ENCODE results near the gene ISLR.

Gene ISLR

DNA sequence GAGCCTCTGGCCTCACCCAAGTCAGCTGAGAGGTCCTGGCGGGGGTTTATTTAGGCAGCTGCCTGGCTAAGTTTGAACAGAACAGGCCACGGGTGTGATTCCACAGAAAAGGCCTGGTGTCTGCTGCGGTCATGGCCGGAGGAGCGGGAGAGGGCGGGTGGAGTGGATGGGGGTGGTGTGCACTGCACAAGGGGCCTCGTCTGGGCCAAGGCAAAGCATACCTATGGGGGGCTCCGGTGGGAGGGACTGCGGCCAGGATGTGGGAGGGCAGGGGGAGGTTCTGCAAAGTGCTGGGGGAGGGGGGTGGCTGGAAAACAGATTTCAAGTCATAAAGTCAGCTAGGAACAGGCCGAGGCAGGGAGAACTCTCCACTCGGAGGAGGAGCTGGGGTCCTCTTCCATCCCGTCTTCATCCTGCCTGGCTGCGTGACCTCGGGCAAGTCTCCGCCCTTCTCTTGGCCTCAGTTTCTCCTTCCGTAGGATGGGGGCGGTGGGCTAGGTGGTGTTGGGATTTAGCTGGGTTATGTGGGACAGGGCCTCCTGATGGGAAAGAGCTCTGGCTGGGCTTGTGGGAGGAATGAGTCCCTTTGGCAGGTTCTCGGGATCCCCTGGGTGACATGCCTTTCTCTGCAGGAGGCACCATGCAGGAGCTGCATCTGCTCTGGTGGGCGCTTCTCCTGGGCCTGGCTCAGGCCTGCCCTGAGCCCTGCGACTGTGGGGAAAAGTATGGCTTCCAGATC is 878 bp downstream of the ISLR start:
- no peak for DNase-seq

- no peak for DNase-seq
These were observed 1.4 kb downstream of the ISLR start for GRCh38 chr15:74174958-74175253.

- DNase-seq = no peak
These were observed 2.0 kb downstream of the ISLR start for GRCh38 chr15:74175271-74176191.

DNA sequence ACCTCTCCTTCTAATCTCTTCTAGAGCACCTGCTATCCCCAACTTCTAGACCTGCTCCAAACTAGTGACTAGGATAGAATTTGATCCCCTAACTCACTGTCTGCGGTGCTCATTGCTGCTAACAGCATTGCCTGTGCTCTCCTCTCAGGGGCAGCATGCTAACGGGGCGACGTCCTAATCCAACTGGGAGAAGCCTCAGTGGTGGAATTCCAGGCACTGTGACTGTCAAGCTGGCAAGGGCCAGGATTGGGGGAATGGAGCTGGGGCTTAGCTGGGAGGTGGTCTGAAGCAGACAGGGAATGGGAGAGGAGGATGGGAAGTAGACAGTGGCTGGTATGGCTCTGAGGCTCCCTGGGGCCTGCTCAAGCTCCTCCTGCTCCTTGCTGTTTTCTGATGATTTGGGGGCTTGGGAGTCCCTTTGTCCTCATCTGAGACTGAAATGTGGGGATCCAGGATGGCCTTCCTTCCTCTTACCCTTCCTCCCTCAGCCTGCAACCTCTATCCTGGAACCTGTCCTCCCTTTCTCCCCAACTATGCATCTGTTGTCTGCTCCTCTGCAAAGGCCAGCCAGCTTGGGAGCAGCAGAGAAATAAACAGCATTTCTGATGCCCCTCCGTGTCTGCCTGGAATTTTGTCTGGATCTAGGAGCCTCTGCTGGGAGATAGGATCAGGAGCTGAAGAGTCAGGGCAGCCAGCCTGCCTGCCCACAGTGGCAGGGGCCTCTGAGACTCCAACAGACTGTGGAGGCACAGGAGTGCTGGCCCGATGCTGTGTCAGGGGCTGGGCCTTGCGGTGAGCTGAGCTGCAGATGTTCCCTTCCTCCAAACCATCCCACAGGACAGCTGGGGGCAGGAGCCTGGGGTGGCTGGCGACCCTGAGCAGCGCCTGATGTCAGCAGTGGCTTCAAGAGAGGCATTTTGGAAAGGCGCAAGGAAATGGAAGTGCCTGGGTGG is 3.0 kb downstream of the ISLR start:
- DNase-seq = no peak

GRCh38 chr15:74178326-74179100 is 5.0 kb downstream of the ISLR start:
- no peak for DNase-seq

DNA sequence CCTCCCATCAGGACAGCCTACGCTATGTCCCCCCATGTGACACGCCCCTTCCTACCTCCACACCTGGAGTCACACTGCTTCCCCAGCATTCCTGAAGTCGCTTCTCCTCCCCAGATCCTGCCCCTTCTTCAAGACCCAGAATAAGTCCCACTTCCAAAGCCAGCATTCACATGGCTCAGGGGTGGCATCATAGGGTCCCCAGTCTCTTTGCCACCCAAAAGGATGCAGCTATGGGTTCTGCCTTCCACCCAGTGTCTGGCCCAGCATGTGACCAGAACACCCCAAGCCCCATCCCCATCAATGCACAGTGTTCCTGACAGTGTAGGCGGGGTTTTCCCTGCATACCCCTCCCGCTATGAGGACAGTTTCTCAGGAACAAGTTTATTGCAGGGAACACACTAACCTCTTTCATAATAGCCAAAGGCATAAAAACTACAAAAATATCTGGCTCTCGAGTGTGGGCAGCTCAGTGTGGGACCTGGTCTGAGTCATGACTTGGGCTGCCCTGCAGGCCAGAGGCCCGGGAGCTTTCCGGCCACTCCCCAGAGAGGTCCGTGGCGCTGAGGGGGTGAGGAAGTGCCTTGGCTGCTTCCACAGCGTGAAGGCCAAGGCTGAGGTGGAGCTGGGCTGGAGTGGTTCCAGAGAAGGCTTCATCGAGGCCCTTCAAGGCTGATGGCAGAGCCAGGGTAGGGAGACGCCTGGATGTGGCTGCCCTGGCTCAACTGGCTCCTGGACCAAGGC is 5.8 kb downstream of the ISLR start:
- DNase-seq = no peak

DNA sequence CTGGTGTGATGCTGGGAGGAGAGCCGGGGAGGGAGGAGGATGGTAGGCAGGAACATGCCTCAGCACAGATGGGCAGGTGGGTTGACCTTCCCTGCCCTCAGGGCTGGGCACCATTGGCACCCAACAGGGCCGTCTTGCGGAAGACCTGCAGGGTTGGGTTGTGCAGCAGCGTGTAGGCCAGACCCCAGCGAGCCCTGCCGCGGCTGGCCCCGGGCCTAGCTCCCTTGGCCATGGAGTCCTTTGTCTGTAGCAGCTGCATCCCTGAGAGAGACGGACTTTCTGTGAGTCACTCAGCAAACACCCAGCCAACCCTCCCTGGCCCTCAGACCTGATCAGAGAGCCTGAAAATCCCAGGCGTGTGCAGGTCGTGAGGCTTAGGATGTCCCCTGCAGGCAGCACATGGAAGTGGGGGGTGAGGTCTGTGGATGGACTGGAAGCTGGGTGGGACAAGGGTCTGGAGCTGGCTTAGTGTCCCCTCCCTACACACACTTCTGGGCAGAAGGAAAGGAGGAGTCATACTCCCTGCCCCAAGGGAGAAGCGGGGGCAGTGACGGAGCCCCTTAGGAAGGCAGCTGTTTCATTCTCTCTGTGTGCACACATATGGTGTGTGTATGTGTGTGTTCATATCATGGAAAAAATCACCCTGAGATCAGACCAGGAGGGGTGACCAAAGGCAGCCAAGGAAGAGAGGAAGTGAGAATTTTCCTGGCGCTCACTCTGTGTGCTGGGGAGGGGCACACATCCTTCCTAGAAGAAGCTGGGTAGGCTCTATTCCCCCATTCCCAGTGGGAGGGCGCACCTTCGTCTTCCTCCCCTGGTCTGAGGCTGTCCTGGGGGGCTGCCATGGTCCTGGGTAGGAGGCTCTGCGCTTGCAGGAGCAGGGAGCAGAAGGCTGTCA is 6.7 kb downstream of the ISLR start:
- no peak for DNase-seq

- no peak for DNase-seq
These were observed 7.5 kb downstream of the ISLR start for GRCh38 chr15:74180881-74181602.

DNA sequence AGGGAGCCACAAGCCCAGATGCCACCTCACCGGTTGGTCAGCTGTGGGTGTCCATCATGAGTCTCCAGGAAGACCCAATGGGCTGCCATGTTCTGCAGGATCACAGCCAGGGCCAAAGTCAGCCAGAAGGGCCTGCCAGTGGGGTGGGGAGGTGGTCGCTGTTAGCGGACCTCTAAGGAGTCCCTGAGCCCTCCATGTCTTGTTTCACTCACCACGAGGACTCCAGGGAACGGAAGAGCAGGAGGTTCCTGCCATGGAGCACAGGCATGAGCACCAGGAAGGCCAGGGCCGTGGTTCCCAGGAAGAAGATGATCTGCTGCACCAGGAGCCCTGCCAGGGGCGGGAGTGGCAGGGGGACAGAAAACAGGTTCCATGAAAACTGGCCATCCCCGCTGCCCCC is 8.6 kb downstream of the ISLR start:
- DNase-seq = no peak

GRCh38 chr15:74184582-74185091 is 11.1 kb downstream of the ISLR start:
- DNase-seq = no peak

- no peak for DNase-seq
These were observed 12.3 kb downstream of the ISLR start for GRCh38 chr15:74185710-74186348.

GRCh38 chr15:74188216-74188615 is 14.7 kb downstream of the ISLR start:
- no peak for DNase-seq

DNA sequence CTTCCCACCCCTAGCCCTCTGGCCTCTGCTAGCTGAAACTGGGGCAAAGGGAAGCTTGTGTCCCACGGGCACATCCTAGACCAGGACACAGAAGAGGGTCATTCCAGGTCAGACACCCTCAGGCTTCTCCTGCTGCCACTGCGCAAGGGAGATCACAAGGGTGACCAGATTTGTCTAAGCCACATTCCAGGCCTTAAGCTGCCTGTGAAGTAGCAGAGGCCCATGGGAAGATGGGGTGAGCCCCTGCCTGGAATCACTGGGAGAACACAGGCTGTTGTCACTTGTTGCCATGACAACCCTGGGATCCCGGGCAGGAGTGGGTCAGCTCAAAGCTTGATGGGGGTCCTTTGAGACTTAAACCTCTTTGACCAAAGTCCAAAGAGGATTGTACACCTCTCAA is 18.3 kb downstream of the ISLR start:
- DNase-seq = no peak

GRCh38 chr15:74192751-74193150 is 19.2 kb downstream of the ISLR start:
- DNase-seq = no peak

DNA sequence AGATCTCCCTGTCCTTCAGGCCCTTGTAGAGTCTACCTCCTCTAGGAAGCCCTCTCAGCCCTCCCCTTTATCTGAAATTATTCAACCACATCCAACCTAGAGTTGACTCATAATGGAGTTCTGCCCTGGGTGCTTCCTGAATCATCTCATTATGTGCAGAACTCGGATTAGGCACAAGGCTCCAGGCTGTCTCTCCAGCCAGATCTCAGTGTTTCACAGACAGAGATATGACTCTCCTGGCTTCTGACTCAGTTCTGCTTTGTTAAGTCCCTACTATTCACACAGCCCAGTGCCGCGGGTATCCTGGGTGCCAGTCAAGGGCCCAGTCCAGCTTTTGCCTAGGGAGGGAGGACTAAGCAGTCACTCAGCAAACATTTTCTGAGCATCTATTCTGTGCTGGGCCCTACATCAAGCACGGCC is 19.8 kb downstream of the ISLR start:
- no peak for DNase-seq

DNA sequence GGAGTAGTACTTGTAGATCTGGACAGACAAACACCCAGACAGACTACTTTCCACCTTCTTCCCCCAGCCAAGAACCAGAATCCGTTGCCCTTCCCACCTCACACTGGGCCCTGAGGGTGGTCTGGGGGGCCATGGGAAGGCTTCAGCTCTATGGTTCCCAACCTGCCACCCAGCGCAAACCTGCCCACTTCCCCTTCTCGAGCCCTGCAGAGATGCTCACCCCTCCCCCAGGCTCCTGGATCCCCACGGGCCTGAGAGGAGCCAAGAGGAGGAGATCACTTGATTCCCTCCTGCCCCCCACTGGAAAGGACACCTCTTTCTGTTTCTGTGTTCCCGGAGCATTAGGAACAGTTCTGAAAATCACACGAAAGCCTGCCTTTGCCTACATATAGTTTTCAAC is 20.4 kb downstream of the ISLR start:
- no peak for DNase-seq

GRCh38 chr15:74194572-74195559 is 21.4 kb downstream of the ISLR start:
- DNase-seq = no peak

DNA sequence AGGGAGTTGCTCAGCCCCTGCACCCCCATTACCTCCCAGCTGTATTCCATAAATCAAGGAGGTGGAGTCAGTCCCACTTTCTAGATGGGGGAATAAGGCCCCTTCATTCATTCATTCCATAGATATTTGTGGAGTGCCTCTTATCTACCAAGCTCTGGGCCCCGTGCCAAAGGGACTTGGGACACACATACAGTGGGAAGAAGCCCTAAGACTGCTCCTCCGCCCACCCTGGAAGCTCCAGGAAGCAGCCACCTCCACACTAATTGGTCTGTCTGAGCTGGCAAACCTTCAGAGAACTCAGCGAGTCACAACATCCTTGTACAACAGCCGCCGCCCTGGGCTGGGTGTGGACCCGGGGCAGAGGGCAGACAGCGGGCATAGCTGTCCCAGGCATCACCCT is 22.7 kb downstream of the ISLR start:
- DNase-seq = no peak
